Hematopoietic multipotent progenitor cell treated with erythropoietin and hydrocortisone succinate and interleukin-3 and kit ligand, for 4 days (in vitro differentiated cells): ENCODE results near the gene SH3TC2.
A peak's percentile ranks its signal among the peaks of the same experiment; 100 is the strongest.

Experiments used
- DNase-seq: peaks from one replicate; pipeline ENCODE4 v3.0.0-alpha.2; 2015

SH3TC2 gene

DNA sequence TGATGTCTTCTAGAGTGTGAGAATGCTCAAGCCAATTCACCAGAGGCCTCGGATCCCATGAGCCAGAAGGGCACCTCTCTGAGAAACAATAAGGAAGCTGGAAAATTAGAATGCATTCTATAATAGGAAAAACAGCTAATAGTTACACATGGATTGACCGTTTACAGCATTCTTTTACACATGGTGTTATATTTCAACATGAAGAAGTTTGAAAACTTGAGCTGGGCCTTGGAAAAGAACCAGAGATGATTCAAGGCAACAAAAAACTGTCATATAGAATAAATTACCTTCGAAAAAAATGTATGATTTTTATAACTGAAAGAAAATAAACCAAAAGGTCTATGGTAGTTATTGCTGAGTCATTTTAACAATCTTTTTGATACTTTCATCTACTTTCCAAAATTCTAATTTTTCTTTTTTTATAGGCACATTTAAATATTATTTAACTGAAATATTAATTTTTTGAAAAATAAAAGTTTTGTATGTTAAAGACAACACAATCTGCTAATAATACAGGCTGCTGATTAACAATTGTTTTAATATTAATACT is 6.2 kb downstream of the SH3TC2 start:
- no peak for DNase-seq

DNA sequence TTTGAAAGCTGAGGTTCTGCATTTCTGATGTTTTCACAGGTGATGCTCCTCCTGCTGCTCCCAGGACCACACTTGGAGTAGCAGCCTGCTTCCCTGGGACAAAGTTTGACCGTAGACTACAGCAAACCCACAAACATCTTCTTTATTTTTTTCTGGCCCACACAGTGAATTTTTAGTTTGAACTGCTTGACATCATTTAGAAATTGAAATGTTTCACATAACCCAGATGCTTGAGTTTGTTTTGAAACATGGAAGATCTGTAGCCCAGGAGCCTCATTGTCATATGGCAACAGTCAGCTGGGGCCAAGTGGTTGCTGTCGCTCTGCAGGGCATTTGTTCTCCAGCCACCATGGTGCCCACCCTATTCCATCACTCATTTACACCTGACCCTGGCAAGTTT is 8.4 kb downstream of the SH3TC2 start:
- no peak for DNase-seq

DNA sequence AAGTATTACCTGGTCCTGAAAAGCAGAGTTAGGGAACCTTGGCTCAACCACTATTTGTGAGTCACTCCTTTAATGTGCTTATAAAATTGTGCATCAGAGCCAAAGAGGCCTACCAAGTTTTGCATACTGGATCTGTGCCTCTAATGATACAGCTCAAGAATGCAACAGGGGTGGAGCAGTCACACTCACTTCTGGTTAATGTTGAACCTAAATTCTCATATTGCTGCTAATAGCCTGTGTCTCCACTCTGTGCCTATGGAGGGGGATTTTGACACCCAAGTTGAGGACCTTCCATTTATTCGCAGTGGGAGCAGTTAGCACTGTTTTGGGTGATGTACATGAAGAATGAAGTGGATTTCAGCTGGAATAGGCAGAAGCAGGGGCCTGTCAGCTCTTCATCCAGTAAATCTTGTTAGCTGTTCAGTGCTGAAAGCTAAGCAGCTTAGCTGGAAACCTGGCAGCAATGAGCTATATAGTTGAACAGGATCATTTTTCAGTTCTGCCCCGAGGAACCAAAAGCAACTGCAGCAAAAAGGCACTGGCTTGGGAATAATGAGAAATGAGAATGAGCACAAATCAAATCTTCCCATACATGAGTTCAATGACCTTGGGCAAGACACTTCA is 9.7 kb downstream of the SH3TC2 start:
- DNase-seq = no peak

DNA sequence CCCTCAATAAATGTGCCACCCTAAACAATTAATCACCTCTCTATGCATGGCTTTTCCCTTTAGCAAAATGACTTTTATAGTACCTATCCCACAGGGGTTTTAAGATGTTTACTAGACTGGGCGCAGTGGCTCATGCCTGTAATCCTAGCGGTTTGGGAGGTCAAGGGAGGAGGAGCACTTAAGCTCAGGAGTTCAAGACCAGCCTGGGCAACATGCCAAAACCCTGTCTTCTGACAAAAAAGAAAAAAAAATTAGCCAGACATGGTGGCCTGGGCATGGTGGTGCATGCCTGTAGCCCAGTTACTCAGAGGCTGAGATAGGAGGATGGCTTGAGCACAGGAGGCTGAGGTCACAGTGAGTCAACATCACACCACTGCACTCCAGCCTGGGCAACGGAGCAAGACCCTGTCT is 13.5 kb downstream of the SH3TC2 start:
- peak; percentile 45 for DNase-seq

DNA sequence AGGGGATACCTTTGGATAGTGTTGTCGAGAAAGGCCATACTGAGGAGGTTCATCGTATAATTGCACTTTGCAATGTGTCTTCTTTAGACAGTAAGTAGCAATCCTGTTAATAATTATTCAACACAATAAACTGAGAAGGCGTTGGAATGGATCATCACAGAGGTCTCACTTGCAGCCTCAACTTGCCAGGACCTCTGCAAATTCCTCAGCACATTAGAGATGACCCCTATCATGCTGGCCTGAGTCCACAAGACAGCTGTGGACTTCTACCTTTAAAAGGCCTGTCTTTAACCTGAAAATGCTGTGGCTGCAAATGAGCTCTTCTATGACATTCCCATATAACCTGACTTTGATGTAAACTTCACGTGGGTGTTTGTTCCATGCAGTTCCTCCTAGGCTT is 14.1 kb downstream of the SH3TC2 start:
- no peak for DNase-seq

DNA sequence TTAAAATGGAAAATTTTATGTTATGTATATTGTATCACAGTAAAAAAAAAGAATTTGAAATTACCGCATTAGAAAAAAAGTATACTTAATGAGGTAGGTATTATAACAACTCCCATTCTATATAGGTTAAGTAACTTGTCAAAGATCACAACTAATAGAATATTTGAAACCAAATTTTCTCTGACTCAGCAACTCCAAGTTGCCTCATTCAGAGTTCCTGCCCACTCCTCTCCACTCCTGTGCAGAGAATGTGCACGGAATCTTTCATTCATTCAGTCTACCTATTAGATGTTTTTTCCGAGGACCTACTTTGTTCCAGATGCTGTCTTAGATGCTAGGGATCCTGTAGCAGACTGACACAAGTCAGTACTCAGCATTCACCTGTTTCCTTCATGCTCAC is 15.4 kb downstream of the SH3TC2 start:
- DNase-seq = no peak

DNA sequence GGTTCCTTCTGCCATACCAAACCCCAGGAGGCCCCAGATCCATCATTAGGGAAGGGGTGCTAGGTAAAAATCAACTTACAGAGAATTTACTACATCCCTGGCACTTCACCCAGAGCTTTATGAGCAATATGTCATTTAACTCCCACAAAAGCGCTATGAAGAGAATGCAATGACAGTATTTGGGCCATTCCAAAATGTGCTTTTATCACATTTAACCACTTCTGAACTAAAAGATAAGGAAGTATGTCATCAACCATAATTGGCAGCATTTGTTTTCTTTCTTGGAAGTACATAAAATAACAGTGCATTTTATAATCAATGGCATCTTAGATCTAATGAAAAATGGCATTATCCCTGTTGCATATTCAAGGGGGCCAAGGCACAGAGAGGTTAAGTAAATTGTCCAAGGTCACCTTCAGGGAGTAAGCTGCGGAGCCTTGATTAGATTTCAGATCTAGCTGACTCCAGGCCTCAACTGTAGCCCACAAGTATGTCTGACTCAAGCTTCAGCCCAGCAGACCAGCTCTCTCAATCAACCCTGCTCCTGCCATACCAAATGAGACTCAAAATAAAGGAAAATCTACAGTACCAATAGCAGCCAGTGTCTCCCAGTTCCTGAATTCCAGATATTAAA is 16.5 kb downstream of the SH3TC2 start:
- DNase-seq = peak; percentile 77

DNA sequence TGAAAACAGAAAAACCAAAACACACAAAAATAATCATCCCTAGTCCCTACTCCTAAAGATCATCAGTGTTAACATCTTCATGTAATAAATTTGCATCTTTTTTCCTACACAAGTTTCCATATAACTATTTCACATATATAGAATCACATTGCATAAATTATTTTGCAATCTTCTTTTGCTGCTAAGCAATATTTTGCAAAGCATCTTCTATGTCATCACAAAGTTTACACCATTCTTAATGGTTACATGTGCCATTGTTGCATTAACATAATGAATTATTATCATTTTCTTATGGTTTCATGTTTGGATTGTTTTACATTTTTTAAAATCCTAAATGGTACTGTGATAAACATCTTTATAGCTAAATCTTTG is 17.8 kb downstream of the SH3TC2 start:
- no peak for DNase-seq

DNA sequence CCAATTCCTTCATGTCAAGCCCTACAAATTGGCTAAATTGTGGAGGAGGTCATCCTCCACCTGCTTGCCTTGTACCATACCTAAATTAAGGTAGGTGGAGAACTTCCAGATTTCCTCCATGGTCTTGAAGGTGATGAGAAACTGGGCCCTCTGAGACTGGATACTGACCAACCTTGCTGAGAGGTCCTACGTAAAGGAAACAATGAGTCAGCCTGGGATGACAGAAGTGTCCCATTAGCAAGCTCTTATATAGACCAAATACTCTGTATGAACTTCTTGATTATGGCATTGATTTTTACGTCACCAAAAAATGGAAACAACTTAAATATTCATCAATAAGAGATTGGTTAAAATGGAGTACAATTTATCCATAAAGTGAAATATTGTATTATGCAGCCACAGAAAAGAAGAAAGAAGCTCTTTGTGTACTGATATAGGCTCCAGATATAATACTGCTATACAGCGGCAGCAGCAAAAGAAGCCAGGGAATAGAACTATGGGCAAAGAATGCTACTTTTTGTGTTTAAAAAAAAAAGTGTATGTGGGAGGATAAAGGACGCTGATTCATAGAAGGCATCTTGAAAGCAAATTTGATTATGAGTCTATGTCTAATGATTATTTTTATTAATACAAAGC is 18.3 kb downstream of the SH3TC2 start:
- no peak for DNase-seq

DNA sequence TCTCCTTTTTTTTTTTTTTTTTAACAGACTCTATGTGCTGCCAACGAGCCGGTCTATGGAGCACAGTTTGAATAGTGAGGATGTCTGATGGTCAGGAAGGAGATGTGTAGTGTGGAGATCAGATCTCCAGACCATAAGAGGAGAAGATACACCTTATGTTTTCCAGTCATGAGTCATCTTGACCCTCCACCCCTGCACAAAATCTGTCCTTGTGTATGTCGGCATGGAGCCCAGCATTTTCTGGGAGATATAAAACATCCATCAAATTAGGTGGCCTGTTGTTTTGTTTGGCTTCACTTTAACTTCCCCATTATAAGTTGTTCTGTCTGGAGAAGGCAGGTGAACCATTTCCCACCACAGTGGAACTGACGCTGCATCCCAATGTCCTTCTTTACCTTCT is 19.2 kb downstream of the SH3TC2 start:
- DNase-seq = no peak

DNA sequence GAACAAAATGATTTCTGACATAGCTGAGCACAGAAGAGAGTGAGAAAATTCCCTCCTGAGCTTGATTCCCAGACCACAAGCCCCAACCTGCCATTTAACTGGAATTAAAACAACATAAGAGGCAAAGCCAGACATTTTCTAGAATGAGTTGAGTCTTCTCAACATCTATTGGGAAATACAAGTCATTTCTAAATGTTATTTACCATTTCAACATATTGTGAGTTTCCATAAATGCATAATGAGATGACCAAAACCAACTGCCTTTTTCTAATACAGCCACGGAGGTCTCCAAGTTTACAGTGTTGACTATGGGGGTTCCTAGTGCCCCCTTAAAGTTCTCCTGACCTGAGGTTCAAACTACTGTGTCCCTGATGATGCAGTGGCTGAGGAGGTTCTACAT is 20.0 kb downstream of the SH3TC2 start:
- DNase-seq = no peak

DNA sequence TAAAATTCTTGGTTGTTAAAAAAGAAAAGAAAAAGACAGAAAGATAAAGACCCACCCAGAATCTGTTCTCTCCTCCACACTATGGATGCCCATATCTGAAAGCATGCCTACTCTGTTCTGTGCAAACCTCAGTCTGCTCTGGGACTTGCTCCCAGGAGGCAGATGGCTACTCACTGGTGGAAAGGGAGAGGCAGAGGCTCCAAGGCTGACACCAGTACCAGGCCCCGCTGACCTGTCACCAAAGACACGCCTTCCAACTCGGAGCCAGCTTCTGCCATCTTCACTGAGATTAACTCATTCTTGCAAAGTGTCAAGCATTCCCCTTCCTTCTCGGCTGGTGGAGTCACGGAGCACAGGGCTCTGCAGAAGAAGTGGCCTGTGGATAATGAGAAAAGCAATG is 21.6 kb downstream of the SH3TC2 start:
- DNase-seq = no peak

DNA sequence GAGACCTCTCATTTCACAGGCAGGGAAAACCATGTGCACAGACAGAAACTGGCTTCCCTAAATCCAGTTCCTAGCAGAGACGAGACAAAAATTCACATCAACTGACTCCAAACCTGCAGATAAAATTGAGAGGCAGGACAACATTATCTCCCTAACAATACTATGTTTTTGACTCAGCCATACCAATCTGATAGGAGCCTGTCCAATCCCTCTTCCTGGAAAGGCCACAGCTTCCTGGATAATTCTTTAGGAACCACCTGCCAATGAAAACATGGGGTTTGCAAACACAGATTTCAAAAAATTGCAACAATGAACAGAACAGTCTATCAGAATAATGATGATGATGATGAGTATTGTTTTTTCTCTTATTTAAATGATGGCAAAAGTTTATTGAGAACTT is 22.4 kb downstream of the SH3TC2 start:
- no peak for DNase-seq

DNA sequence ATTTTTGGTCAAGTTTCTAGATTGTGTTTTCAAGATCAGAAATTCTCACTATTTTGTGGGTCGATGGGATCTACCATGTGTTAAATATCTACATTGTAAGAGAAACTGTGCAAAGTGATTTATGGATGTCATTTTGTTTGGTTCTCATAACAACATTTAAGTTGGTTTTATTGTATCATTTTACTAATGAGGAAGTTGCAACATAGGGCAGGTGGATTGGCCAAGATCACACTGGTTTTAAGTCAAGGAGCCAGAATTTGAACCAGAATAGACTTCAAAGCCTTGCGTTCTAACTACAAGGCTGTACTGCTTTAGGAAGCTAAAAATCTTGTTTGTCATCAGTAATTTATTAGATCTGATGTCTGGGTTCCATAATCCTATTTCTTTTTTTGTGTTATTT is 23.4 kb downstream of the SH3TC2 start:
- DNase-seq = peak; percentile 82

DNA sequence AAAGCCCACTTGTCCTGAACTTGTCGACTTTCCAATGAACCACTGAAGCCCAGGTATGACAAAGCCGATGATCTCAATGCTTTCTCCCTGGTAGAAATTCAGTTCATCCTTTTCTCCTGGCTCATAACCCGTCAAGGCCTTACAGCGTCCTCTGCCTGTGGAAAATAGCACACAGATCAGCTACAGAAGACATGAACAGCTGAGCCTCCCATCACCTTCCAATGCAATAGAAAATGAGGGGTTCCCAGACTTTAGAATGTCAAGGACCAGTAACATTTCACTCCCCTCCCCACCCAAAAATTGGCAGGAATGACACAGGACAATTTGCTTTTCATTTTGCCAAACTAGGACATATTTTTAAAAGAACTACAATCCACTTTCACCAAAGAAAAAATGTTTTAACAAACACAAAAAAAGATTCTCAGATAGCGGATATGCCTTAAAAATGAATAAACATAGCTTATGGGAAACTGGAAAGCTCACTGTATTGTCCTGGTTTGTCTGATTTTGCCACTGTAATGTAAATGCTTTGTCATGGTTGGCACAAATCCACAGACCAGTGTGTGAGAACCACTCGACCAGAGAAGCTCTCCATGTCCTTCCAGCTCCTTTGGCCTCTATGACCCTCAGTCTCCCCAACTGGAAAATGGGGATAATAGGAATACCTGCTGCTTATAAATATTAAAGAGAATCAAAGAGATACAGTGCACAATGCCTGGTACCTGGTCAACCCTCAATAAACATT is 24.4 kb downstream of the SH3TC2 start:
- peak; percentile 60 for DNase-seq

DNA sequence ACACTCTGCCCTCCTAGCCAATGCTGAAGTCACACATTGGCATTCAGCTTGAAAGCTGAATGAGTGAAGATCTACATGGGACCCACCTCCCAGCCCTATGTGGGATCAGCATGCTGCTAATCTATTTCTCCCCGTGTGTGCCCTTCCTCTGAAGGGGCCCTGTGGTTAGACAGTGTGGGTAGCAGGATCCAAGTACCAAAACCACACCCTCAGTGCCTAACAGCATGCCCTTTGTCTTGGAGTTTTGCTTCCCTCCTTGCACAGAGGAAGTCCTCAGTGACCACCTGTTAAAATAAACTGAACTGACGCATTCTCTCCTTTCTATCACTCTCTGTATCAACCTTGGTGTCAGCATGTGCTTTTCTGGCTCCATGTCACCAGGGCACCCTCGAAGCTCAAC is 25.0 kb downstream of the SH3TC2 start:
- DNase-seq = peak; percentile 96

DNA sequence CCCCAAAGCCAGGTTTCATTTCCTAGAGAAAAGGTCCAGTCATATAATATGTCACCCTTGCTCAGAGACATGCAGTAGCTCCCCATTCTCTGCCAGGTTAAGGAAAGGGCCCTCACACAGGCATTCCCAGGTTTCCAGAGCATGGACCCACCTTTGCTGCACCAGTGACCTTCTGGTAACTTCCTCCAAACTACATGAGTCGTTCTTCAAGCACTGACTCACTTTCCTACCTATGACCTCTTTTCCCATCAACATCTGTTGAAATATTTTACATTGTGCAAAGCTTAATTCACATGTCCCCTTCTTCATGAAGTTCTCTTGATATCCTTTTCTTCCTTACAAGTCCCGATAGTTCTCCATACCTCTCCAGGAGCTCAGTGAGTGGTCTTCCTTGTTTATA is 25.9 kb downstream of the SH3TC2 start:
- no peak for DNase-seq

DNA sequence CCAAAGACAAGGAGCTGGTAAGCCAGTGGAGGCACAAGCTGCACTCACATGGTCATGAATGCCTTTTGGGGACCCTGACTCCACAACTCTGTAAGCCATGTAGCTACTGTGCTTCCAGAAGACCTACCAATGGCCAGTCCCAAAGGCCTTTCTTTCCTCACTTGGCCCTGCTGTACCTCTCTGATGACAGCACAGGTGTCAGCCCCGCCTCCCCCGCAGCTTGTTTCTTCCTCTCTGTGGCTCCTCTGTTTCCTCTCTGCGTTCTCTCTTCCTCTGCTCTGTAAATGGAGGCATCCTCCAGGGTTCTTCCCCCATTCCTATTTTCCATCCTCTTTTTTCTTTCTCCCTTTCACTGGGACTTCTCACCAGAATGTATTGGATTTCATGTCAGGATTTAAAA is 26.7 kb downstream of the SH3TC2 start:
- no peak for DNase-seq

DNA sequence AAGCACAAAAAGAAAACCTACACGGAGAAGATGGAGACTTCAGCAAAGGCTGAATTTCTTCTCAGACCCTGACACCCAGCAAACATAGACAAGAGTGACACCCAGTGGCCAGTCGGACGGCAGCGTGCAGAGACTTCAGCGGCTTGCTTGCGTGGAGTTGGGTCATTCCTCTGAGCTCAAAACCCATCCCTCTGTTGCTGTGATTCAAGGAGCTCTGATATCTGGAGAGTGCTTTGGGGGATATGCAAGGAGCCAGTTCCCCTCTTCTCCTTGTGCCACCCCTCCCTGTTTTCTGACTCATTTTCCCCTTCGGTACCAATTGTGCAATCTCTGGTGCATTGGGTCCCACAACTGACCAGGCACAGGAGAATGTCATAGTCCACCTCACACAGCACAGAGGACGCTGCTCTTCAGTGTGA is 27.5 kb downstream of the SH3TC2 start:
- DNase-seq = peak; percentile 90

DNA sequence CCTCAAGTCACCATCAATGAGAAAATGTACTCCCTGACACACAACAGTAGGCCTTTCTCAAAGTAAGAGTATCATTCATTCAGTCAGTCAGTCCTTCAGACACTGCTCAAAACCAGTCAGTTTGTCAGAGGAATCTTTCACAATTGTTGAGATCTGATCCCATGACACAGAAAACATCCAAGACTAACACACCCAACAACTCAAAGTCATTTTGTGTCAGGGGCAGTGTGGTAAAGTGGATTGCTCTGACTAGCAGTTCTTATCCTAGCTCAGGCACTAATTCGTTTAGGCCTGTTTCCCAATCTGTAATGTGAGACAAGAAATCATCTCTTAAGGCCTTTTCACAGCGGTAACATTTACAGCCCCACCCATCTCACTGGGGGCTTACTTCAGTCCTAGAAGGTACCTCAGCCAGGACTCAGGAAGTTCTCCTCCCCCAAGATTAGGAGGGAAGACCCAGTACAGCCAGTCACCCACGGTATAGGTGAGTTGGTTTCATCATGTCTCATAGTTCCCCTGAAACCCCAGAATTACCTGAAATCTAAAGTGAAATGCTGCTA is 31.9 kb downstream of the SH3TC2 start:
- DNase-seq = no peak

DNA sequence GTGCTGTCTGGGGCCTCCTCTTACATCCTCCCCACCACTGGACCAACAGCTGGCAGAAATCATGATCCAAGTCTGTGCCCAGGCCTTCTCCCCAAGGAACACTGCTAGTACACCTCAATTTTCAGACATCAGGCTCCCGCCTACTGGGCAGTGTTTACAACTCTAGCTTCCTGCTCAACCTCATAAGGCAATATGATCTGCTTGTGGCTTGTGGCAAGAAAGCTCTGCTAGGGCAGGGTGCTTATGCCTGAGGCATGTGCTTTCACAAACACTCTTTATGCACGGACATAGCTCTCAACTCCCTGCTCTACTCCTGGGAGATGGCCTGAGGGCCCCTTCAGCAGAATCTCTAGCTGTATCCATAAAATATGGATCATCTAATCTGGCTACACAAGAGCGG is 32.5 kb downstream of the SH3TC2 start:
- no peak for DNase-seq

DNA sequence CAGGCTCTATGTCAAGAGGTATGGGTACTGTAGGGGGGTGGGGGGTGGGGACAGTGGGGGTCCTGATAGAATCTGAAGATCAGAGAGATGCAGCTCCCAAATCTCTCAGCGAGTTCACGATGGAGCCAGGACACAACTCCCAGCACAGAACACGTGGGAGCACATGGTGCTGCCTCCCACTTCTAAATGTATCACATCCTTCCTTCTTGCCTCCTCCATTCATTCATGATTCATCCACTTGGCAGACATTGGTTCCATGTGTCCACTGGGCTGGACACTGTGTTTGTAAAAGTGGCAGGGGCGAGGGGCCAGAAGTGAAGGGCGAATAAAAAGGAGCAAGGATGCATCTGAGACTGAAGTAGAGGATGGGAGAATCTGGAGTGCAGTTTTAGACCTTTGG is 33.9 kb downstream of the SH3TC2 start:
- no peak for DNase-seq

DNA sequence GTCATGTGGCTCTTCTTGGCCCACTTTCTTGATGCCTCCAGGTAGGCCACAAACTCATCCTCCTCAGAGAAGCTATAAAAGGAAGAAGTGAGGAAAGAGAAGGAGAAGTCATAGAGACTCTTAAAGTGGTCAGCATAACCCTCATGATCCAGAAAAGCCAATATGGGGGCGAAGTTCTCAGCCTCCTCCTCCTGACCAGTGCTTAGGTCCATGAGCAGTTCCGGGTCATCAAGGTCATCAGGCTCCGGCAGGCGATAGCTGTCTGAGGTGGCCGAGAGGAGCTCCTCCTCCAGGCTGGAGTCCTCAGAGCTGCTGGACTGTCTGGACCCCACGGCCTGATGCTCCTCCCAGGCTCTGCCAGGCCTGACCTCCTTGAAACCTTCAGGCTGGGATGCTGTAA is 34.7 kb downstream of the SH3TC2 start:
- no peak for DNase-seq
